ENCODE measurements around the gene HLA-DRA. TPM values are rescaled to one million over a fixed set of nuclear protein-coding genes. Genes with fewer than 3 reads are reported as not detected.

HLA-DRA gene
- polyA plus RNA-seq (2013, experiment 1 of 4): 0.65 TPM
- polyA plus RNA-seq (2013, experiment 2 of 4): 0.85 TPM
- polyA plus RNA-seq (2013, experiment 3 of 4): 0.59 TPM
- 0.41 TPM for polyA plus RNA-seq (2013, experiment 4 of 4)

GRCh38 chr6:32439602-32440214 is at the start of gene HLA-DRA:
HLA-DRA (plus strand) TSS chr6:32439887; CDS start chr6:32439951, 64 bp downstream.
- no peaks in the 10 kb centered on the region for H3K36me3 ChIP-seq (ENCODE audit: control insufficient read depth, insufficient read depth, low read length)
- 76 to 78% methylated on average over 7 to 9 of the region's 9 CpGs for WGBS, 2 experiments
- no peak within 1 kb of the TSS for H3K27ac ChIP-seq (ENCODE audit: insufficient read depth, low read depth, low read length, poor library complexity, severe bottlenecking)
- no peak within 1 kb of the TSS for H3K4me3 ChIP-seq (ENCODE audit: insufficient read depth, low read depth, low read length)
- no peaks in the 10 kb centered on the region for H3K4me1 ChIP-seq (ENCODE audit: control insufficient read depth, insufficient read depth, low read length)
- no peaks in the 10 kb centered on the region for H3K27me3 ChIP-seq (ENCODE audit: control insufficient read depth, insufficient read depth, low read length, poor library complexity, severe bottlenecking)
- H3K9me3 ChIP-seq (ENCODE audit: control insufficient read depth, low read length): no peaks in the 10 kb centered on the region

- 95 to 97% methylated on average over 6 of the region's 6 CpGs for WGBS, 2 experiments
- H3K9me3 ChIP-seq (ENCODE audit: control insufficient read depth, low read length): no peaks in the 10 kb centered on the region
- no peaks in the 10 kb centered on the region for H3K36me3 ChIP-seq (ENCODE audit: control insufficient read depth, insufficient read depth, low read length)
- H3K27me3 ChIP-seq (ENCODE audit: control insufficient read depth, insufficient read depth, low read length, poor library complexity, severe bottlenecking): no peaks in the 10 kb centered on the region
- no peak overlapping the region for H3K4me3 ChIP-seq (ENCODE audit: insufficient read depth, low read depth, low read length)
- H3K27ac ChIP-seq (ENCODE audit: insufficient read depth, low read depth, low read length, poor library complexity, severe bottlenecking): no peak overlapping the region
- H3K4me1 ChIP-seq (ENCODE audit: control insufficient read depth, insufficient read depth, low read length): no peaks in the 10 kb centered on the region
These were observed 48.2 kb upstream of the HLA-DRA start for GRCh38 chr6:32391505-32391904.

GRCh38 chr6:32393665-32394420 is 45.8 kb upstream of the HLA-DRA start:
- WGBS, 2 experiments: 86 to 89% methylated on average over 6 of the region's 7 CpGs
- no peaks in the 10 kb centered on the region for H3K27me3 ChIP-seq (ENCODE audit: control insufficient read depth, insufficient read depth, low read length, poor library complexity, severe bottlenecking)
- no peaks in the 10 kb centered on the region for H3K9me3 ChIP-seq (ENCODE audit: control insufficient read depth, low read length)
- H3K4me1 ChIP-seq (ENCODE audit: control insufficient read depth, insufficient read depth, low read length): no peaks in the 10 kb centered on the region
- H3K4me3 ChIP-seq (ENCODE audit: insufficient read depth, low read depth, low read length): no peak overlapping the region
- no peak overlapping the region for H3K27ac ChIP-seq (ENCODE audit: insufficient read depth, low read depth, low read length, poor library complexity, severe bottlenecking)
- H3K36me3 ChIP-seq (ENCODE audit: control insufficient read depth, insufficient read depth, low read length): no peaks in the 10 kb centered on the region

GRCh38 chr6:32396028-32396427 is 43.7 kb upstream of the HLA-DRA start:
- no peaks in the 10 kb centered on the region for H3K27me3 ChIP-seq (ENCODE audit: control insufficient read depth, insufficient read depth, low read length, poor library complexity, severe bottlenecking)
- H3K36me3 ChIP-seq (ENCODE audit: control insufficient read depth, insufficient read depth, low read length): no peaks in the 10 kb centered on the region
- 95 to 96% methylated on average over 10 of the region's 10 CpGs for WGBS, 2 experiments
- no peak overlapping the region for H3K4me3 ChIP-seq (ENCODE audit: insufficient read depth, low read depth, low read length)
- H3K9me3 ChIP-seq (ENCODE audit: control insufficient read depth, low read length): no peaks in the 10 kb centered on the region
- H3K4me1 ChIP-seq (ENCODE audit: control insufficient read depth, insufficient read depth, low read length): no peaks in the 10 kb centered on the region
- no peak overlapping the region for H3K27ac ChIP-seq (ENCODE audit: insufficient read depth, low read depth, low read length, poor library complexity, severe bottlenecking)

GRCh38 chr6:32397252-32397920 is 42.3 kb upstream of the HLA-DRA start:
- H3K27ac ChIP-seq (ENCODE audit: insufficient read depth, low read depth, low read length, poor library complexity, severe bottlenecking): no peak overlapping the region
- H3K27me3 ChIP-seq (ENCODE audit: control insufficient read depth, insufficient read depth, low read length, poor library complexity, severe bottlenecking): no peaks in the 10 kb centered on the region
- 87 to 89% methylated on average over 7 of the region's 7 CpGs for WGBS, 2 experiments
- H3K4me3 ChIP-seq (ENCODE audit: insufficient read depth, low read depth, low read length): no peak overlapping the region
- H3K9me3 ChIP-seq (ENCODE audit: control insufficient read depth, low read length): no peaks in the 10 kb centered on the region
- H3K36me3 ChIP-seq (ENCODE audit: control insufficient read depth, insufficient read depth, low read length): no peaks in the 10 kb centered on the region
- no peaks in the 10 kb centered on the region for H3K4me1 ChIP-seq (ENCODE audit: control insufficient read depth, insufficient read depth, low read length)

GRCh38 chr6:32401284-32401963 is 38.3 kb upstream of the HLA-DRA start:
- WGBS, 2 experiments: 64 to 65% methylated on average over 3 of the region's 4 CpGs
- H3K27ac ChIP-seq (ENCODE audit: insufficient read depth, low read depth, low read length, poor library complexity, severe bottlenecking): no peak overlapping the region
- H3K4me1 ChIP-seq (ENCODE audit: control insufficient read depth, insufficient read depth, low read length): no peaks in the 10 kb centered on the region
- H3K27me3 ChIP-seq (ENCODE audit: control insufficient read depth, insufficient read depth, low read length, poor library complexity, severe bottlenecking): no peaks in the 10 kb centered on the region
- no peak overlapping the region for H3K4me3 ChIP-seq (ENCODE audit: insufficient read depth, low read depth, low read length)
- H3K9me3 ChIP-seq (ENCODE audit: control insufficient read depth, low read length): no peaks in the 10 kb centered on the region
- H3K36me3 ChIP-seq (ENCODE audit: control insufficient read depth, insufficient read depth, low read length): no peaks in the 10 kb centered on the region

GRCh38 chr6:32402812-32403211 is 36.9 kb upstream of the HLA-DRA start:
- H3K36me3 ChIP-seq (ENCODE audit: control insufficient read depth, insufficient read depth, low read length): no peaks in the 10 kb centered on the region
- peaks cover 12% of the 10 kb centered on the region for H3K4me1 ChIP-seq (ENCODE audit: control insufficient read depth, insufficient read depth, low read length)
- H3K9me3 ChIP-seq (ENCODE audit: control insufficient read depth, low read length): no peaks in the 10 kb centered on the region
- no peaks in the 10 kb centered on the region for H3K27me3 ChIP-seq (ENCODE audit: control insufficient read depth, insufficient read depth, low read length, poor library complexity, severe bottlenecking)
- WGBS, 2 experiments: 84 to 85% methylated on average over 8 of the region's 8 CpGs
- no peak overlapping the region for H3K27ac ChIP-seq (ENCODE audit: insufficient read depth, low read depth, low read length, poor library complexity, severe bottlenecking)
- no peak overlapping the region for H3K4me3 ChIP-seq (ENCODE audit: insufficient read depth, low read depth, low read length)

- Histone ChIP-seq H3K4me1 (ENCODE audit: control insufficient read depth, insufficient read depth, low read length) (peaks cover 12% of the 10 kb centered on the region), H3K4me3 (ENCODE audit: insufficient read depth, low read depth, low read length) (no peak overlapping the region), H3K9me3 (ENCODE audit: control insufficient read depth, low read length) (no peaks in the 10 kb centered on the region), H3K27me3 (ENCODE audit: control insufficient read depth, insufficient read depth, low read length, poor library complexity, severe bottlenecking) (no peaks in the 10 kb centered on the region), H3K36me3 (ENCODE audit: control insufficient read depth, insufficient read depth, low read length) (no peaks in the 10 kb centered on the region), H3K27ac (ENCODE audit: insufficient read depth, low read depth, low read length, poor library complexity, severe bottlenecking) (no peak overlapping the region)
- WGBS, 2 experiments: 67 to 70% methylated on average over 1 of the region's 1 CpG
These were observed 34.0 kb upstream of the HLA-DRA start for GRCh38 chr6:32405656-32406055.

- no peak overlapping the region for H3K27ac ChIP-seq (ENCODE audit: insufficient read depth, low read depth, low read length, poor library complexity, severe bottlenecking)
- no peak overlapping the region for H3K4me3 ChIP-seq (ENCODE audit: insufficient read depth, low read depth, low read length)
- peaks cover 12% of the 10 kb centered on the region for H3K4me1 ChIP-seq (ENCODE audit: control insufficient read depth, insufficient read depth, low read length)
- 83% methylated on average over 8 to 9 of the region's 9 CpGs for WGBS, 2 experiments
- H3K27me3 ChIP-seq (ENCODE audit: control insufficient read depth, insufficient read depth, low read length, poor library complexity, severe bottlenecking): no peaks in the 10 kb centered on the region
- H3K9me3 ChIP-seq (ENCODE audit: control insufficient read depth, low read length): no peaks in the 10 kb centered on the region
- no peaks in the 10 kb centered on the region for H3K36me3 ChIP-seq (ENCODE audit: control insufficient read depth, insufficient read depth, low read length)
These were observed 33.5 kb upstream of the HLA-DRA start for GRCh38 chr6:32406197-32406596.

GRCh38 chr6:32406857-32407256 is 32.8 kb upstream of the HLA-DRA start, which contains the start of gene BTNL2:
BTNL2 (minus strand) TSS chr6:32407181; CDS start chr6:32407123, 58 bp downstream.
- Histone ChIP-seq H3K4me3 (ENCODE audit: insufficient read depth, low read depth, low read length) (no peak within 1 kb of the TSS), H3K27ac (ENCODE audit: insufficient read depth, low read depth, low read length, poor library complexity, severe bottlenecking) (no peak within 1 kb of the TSS), H3K36me3 (ENCODE audit: control insufficient read depth, insufficient read depth, low read length) (no peaks in the 10 kb centered on the region), H3K27me3 (ENCODE audit: control insufficient read depth, insufficient read depth, low read length, poor library complexity, severe bottlenecking) (no peaks in the 10 kb centered on the region), H3K9me3 (ENCODE audit: control insufficient read depth, low read length) (no peaks in the 10 kb centered on the region), H3K4me1 (ENCODE audit: control insufficient read depth, insufficient read depth, low read length) (peaks cover 12% of the 10 kb centered on the region)
- WGBS, 2 experiments: 74 to 75% methylated on average over 4 of the region's 4 CpGs

Measured in ectodermal cell (in vitro differentiated cells).